ENCODE results near the gene KRTAP29-1. TPM values are rescaled to one million over a fixed set of nuclear protein-coding genes. Genes with fewer than 3 reads are reported as not detected.
"Not testable (repeated sequence)": the region's sequence is repeated elsewhere in the genome, so short reads cannot be mapped to it uniquely, and the experiment has no call there.

The KRTAP29-1 gene
- total and polyA plus RNA-seq, 2 experiments from 2014 or later: not detected

GRCh38 chr17:41278176-41278955 is 24.3 kb downstream of the KRTAP29-1 start:
- H3K9me2 ChIP-seq (ENCODE audit: insufficient read depth): peaks cover 4% of the 10 kb centered on the region; the same call in 1 of the 2 replicates
- Mint-ChIP-seq H3K4me3 (no peak overlapping the region), H3K27me3 (ENCODE audit: insufficient read depth, low read depth, poor library complexity) (peaks cover 2% of the 10 kb centered on the region), H3K9me3 (no peaks in the 10 kb centered on the region), H3K36me3 (ENCODE audit: low read depth) (no peaks in the 10 kb centered on the region), H3K4me1 (no peaks in the 10 kb centered on the region; the same call in 2 of the 3 replicates), H3K27ac (no peak overlapping the region)
- no peak overlapping the region for H2AFZ ChIP-seq
- no peak overlapping the region for H3K27ac ChIP-seq (ENCODE audit: low read depth)
- no peaks in the 10 kb centered on the region for H4K20me1 ChIP-seq (replicated peaks; ENCODE audit: insufficient read depth)
- no peaks in the 10 kb centered on the region for H3K27me3 ChIP-seq (ENCODE audit: insufficient read depth)
- no peak overlapping the region for H3K4me2 ChIP-seq
- H3K4me3 ChIP-seq: no peak overlapping the region
- no peaks in the 10 kb centered on the region for H3K79me2 ChIP-seq (replicated peaks; ENCODE audit: insufficient read depth)
- H3K4me1 ChIP-seq (ENCODE audit: insufficient read depth): peaks cover under 1% of the 10 kb centered on the region; the same call in 1 of the 2 replicates
- no peaks in the 10 kb centered on the region for H3K36me3 ChIP-seq (ENCODE audit: insufficient read depth)
- DNase-seq (ENCODE audit: low spot score) (no peak), ATAC-seq (no peak)
- TF ChIP-seq CREB1 (CRISPR knock-in tag; IDR thresholded peaks at IDR 0.05; ENCODE audit: low read depth) (no peak), STAT1 (IDR thresholded peaks at IDR 0.05; ENCODE audit: unreplicated experiment) (no peak), ZNF462 (CRISPR knock-in tag; IDR thresholded peaks at IDR 0.05) (no peak), CTCF (conservative IDR thresholded peaks at IDR 0.05; ENCODE audit: low read depth in 2 of 2) (no peak), EZH2 (IDR thresholded peaks at IDR 0.05; ENCODE audit: low read depth, unreplicated experiment) (no peak), ZNF114 (CRISPR knock-in tag; IDR thresholded peaks at IDR 0.05) (no peak), NANOG (IDR thresholded peaks at IDR 0.05; ENCODE audit: borderline replicate concordance) (no peak)
- no peaks in the 10 kb centered on the region for H3F3A ChIP-seq (replicated peaks; ENCODE audit: low read depth)

GRCh38 chr17:41275648-41276190 is 26.9 kb downstream of the KRTAP29-1 start, which contains the start of gene KRTAP9-7:
KRTAP9-7 (plus strand) TSS chr17:41275698; CDS start chr17:41275698, 0 bp downstream.
- not testable (repeated sequence) for H3K27ac Mint-ChIP-seq; ATAC-seq; H3F3A ChIP-seq (replicated peaks; ENCODE audit: low read depth); H3K79me2 ChIP-seq (replicated peaks; ENCODE audit: insufficient read depth); DNase-seq (ENCODE audit: low spot score); H3K9me2 ChIP-seq (ENCODE audit: insufficient read depth); H2AFZ ChIP-seq; H3K27me3 ChIP-seq (ENCODE audit: insufficient read depth); H3K4me1 Mint-ChIP-seq; H3K4me3 Mint-ChIP-seq; H3K36me3 ChIP-seq (ENCODE audit: insufficient read depth); H3K4me3 ChIP-seq; H3K9me3 Mint-ChIP-seq; H3K4me1 ChIP-seq (ENCODE audit: insufficient read depth); H3K27ac ChIP-seq (ENCODE audit: low read depth); H3K4me2 ChIP-seq; H4K20me1 ChIP-seq (replicated peaks; ENCODE audit: insufficient read depth); H3K36me3 Mint-ChIP-seq (ENCODE audit: low read depth); H3K27me3 Mint-ChIP-seq (ENCODE audit: insufficient read depth, low read depth, poor library complexity)
